Heart left ventricle (tissue), 16 donors: Measurements from ENCODE around the gene CNTN5. TPM values are rescaled to one million over a fixed set of nuclear protein-coding genes. Genes with fewer than 3 reads are reported as not detected.

Source experiments
- ATAC-seq, 4 donors: fragments of 200-7000 bp; cut with Tn5 transposase; one replicate each; pipeline ENCODE4 v1.9.1; 2020 to 2022; ENCODE audit warnings: moderate library complexity in 4 of 4, mild to moderate bottlenecking in 3 of 4, moderate number of reproducible peaks in 1 of 4
- DNase-seq, 5 donors: peaks; one replicate each; pipeline ENCODE4 v3.0.0-alpha.2; 2020
- H3K27ac ChIP-seq, 12 donors: fragments of 200-600 bp; sonication (generic) in 4 of 12; one replicate each; pipeline versions ENCODE4 v1.5.0 to v1.8.0; 2016 to 2022; ENCODE audit warnings: mild to moderate bottlenecking in 2 of 12
- H3K27me3 ChIP-seq, 9 donors: fragments of 200-600 bp; sonication (generic) in 2 of 9; one replicate each; pipeline versions ENCODE4 v1.5.1 to v1.8.0; 2016 to 2022; ENCODE audit warnings: mild to moderate bottlenecking in 3 of 9
- H3K36me3 ChIP-seq, 9 donors: fragments of 200-600 bp; sonication (generic) in 2 of 9; one replicate each; pipeline versions ENCODE4 v1.5.0 to v1.8.0; 2018 to 2022; ENCODE audit warnings: mild to moderate bottlenecking in 2 of 9
- H3K4me1 ChIP-seq, 12 donors: fragments of 200-600 bp; sonication (generic) in 4 of 12; one replicate each; pipeline versions ENCODE4 v1.5.0 to v1.8.0; 2016 to 2022; ENCODE audit warnings: mild to moderate bottlenecking in 3 of 12
- H3K4me3 ChIP-seq, 12 donors: fragments of 200-600 bp; sonication (generic) in 4 of 12; one replicate each; pipeline versions ENCODE4 v1.5.0 to v1.8.0; 2017 to 2022; ENCODE audit warnings: mild to moderate bottlenecking in 9 of 12, moderate library complexity in 4 of 12
- H3K9me3 ChIP-seq, 12 donors: fragments of 200-600 bp; sonication (generic) in 4 of 12; one replicate each; pipeline versions ENCODE4 v1.5.0 to v1.8.0; 2016 to 2022; ENCODE audit warnings: mild to moderate bottlenecking in 1 of 12
- CTCF ChIP-seq, 12 donors: fragments of 200-600 bp; sonication (generic) in 4 of 12; IDR thresholded peaks; one replicate each; pipeline versions ENCODE4 v1.5.0 to v1.8.0; 2018 to 2022; ENCODE audit warnings: antibody characterized with exemption in 12 of 12, mild to moderate bottlenecking in 5 of 12
- POLR2A ChIP-seq, 2 donors: fragments of 450-650 bp; IDR thresholded peaks; one replicate each; pipeline ENCODE4 v1.6.1; 2017; ENCODE audit warnings: antibody characterized with exemption in 2 of 2, mild to moderate bottlenecking in 2 of 2, moderate library complexity in 2 of 2
- WGBS, 4 donors: extraction: QIAGEN DNeasy Blood & Tissue Kit in 2 of 4; methylation state at CpG; one replicate each; pipeline versions ENCODE4 v1.1.5 to v1.1.7; 2013 to 2018; 5-methylcytosine and 5-hydroxymethylcytosine counted together
- intact Hi-C, 10 donors: fragments of 100-400 bp; cut with DNase I; formaldehyde crosslinking; loops; one replicate each; pipeline versions ENCODE4 v1.11.1 to v1.14.2; 2022
- polyA plus RNA-seq, 2 donors: library from polyadenylated mRNA; stranded (reverse); fragments of 200-250 nt; gene quantifications; one replicate each; pipeline ENCODE4 v1.2.3, GENCODE V29; 2013
- total RNA-seq, 9 donors: library from RNA; depleted of rRNA in 2 of 9; stranded (reverse); fragments of >200 nt in 2 of 9; fragmentation: NEBNext Ultra II Directional in 3 of 9; extraction: Animal tissue kit (Norgen Biotek cat#: 25700) in 3 of 9; gene quantifications; one replicate each; pipeline versions ENCODE4 v1.1.0 to v1.2.4, GENCODE V29; 2016 to 2023
- donor health status: ischemic (EF 13 %, LVEDD 7.1; RV severe dilation, severe dysfunction).
- donor health status: healthy with polysubstance abuse.
- donor health status: DM: no; HTN: yes; CAD: no.
- donor health status: DM: no; HTN: no; CAD: no.
- donor health status: ischemic (EF 25% LVEDD 6.9; RV normal size, moderate dysfunction).
- donor health status: ischemic (EF 25% LVEDD 5.7; RV mildly dilated, moderate dysfunction).
- donor health status: healthy.
- donor health status: DM: yes; HTN: yes; CAD: no.
- donor health status: ischemic (EF 35%, LVEDD 5.7; RV mildly dilated, moderate dysfunction).
- donor health status: nonischemic (EF 11% LVEDD 7.7; RV severe dilation, severe dysfunction).
- donor health status: DM: yes; HTN: yes; CAD: no.
- donor health status: PGD.
- donor health status: ischemic (EF 29% LVEDD 5.4; RV normal size, mild dysfunction).
- donor health status: nonischemic (EF 23%, LVEDD 6.1; RV moderate dilation, normal function).

The CNTN5 gene
- total and polyA plus RNA-seq, 11 donors, result 0.11 to 0.16 TPM; not detected in 9

DNA sequence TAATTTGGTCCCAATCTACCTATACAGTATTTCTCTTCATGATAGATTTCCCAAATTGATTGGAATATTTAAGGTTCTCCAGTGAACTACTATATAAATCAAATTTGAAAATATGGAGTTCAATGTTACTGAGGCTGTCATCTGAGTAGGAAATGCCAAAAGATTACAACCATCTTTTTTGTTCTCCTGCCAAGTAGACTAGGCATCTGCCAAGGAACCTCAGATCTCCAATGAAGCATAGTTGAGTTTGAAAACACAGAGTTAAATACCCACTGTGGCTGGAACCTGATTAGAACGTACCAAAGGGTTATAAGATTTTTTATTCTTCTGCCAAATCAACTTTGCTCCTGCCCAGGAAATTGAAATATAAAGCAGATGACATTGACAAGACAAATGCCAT is 330.9 kb downstream of the CNTN5 start:
- H3K4me1 ChIP-seq, result peaks cover 0 to 21% (median 0%) of the 10 kb centered on the region in 12 donors
- intact Hi-C loops, result no loop called here

GRCh38 chr11:99352642-99353041 is 331.9 kb downstream of the CNTN5 start:
- intact Hi-C loops, result no loop called here
- peaks cover 0 to 21% (median 0%) of the 10 kb centered on the region in 12 donors for H3K4me1 ChIP-seq
- no peaks in the 10 kb centered on the region for H3K9me3 ChIP-seq
- ATAC-seq (peak in 3 of 4 donors; percentile 68 to 90 (median 83)), DNase-seq (peak in 4 of 5 donors; percentile 18 to 61 (median 40))
- WGBS, 4 donors, result 36 to 51% (median 45%) methylated on average over 5 of the region's 5 CpGs
- H3K27me3 ChIP-seq, result no peaks in the 10 kb centered on the region
- TF ChIP-seq CTCF (IDR thresholded peaks at IDR 0.05), result no peak
- no peak for TF ChIP-seq POLR2A (IDR thresholded peaks at IDR 0.05)
- H3K36me3 ChIP-seq, result no peaks in the 10 kb centered on the region
- no peak overlapping the region for H3K4me3 ChIP-seq
- peak overlapping the region in 3 of 12 donors; percentile 2 to 59 (median 14) for H3K27ac ChIP-seq

More for the DNA sequence above, 330.9 kb downstream of the CNTN5 start:
- Histone ChIP-seq H3K4me3 (no peak overlapping the region), H3K9me3 (no peaks in the 10 kb centered on the region), H3K36me3 (no peaks in the 10 kb centered on the region), H3K27me3 (no peaks in the 10 kb centered on the region), H3K27ac (peak overlapping the region in 2 of 12 donors; percentile 15 to 28)
- ATAC-seq, result peak in 2 of 4 donors; percentile 30 to 43
- DNase-seq, result no peak
- 2 to 14% (median 8%) methylated on average over 1 of the region's 1 CpG for WGBS, 4 donors
- TF ChIP-seq CTCF (IDR thresholded peaks at IDR 0.05) (no peak), POLR2A (IDR thresholded peaks at IDR 0.05) (no peak)

- H3K27me3 ChIP-seq, result no peaks in the 10 kb centered on the region
- WGBS, 4 donors, result 80 to 87% (median 83%) methylated on average over 7 of the region's 7 CpGs
- no peak overlapping the region for H3K4me3 ChIP-seq
- no peak for DNase-seq
- no peaks in the 10 kb centered on the region for H3K9me3 ChIP-seq
- ATAC-seq, result no peak
- no peaks in the 10 kb centered on the region for H3K36me3 ChIP-seq
- TF ChIP-seq POLR2A (IDR thresholded peaks at IDR 0.05), result no peak
- H3K27ac ChIP-seq, result no peak overlapping the region
- intact Hi-C loops, result no loop called here
- H3K4me1 ChIP-seq, result peaks cover 0 to 13% (median 0%) of the 10 kb centered on the region in 12 donors
Measured at GRCh38 chr11:99366546-99366945, 345.8 kb downstream of the CNTN5 start.

DNA sequence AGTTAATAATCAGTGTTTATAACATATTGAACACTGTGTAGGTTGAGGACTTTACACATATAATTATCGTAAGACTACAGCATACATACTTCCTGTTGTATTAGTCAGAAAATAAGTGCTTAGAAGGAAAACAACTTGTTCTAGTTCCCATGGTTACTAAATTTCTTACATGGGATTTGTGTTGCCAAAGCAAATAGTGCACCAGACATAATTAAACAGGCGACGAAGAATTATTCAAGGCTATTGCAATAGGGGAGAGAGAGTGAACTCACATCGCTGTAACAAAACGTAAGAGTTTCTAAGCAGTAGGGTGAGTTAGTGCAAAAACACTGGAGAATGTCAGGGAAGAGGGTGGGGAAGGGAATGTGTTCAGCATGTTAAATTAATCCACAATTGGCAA is 347.8 kb downstream of the CNTN5 start:
- Histone ChIP-seq H3K4me1 (peaks cover 0 to 13% (median 0%) of the 10 kb centered on the region in 12 donors), H3K36me3 (no peaks in the 10 kb centered on the region), H3K9me3 (no peaks in the 10 kb centered on the region), H3K27ac (no peak overlapping the region), H3K27me3 (no peaks in the 10 kb centered on the region), H3K4me3 (no peak overlapping the region)
- intact Hi-C loops, result no loop called here
- DNase-seq (no peak), ATAC-seq (peak in 1 of 4 donors; percentile 33)
- no peak for TF ChIP-seq POLR2A (IDR thresholded peaks at IDR 0.05)
- no peak for TF ChIP-seq CTCF (IDR thresholded peaks at IDR 0.05)
- WGBS, 4 donors, result 70 to 80% (median 76%) methylated on average over 5 of the region's 5 CpGs
